IMR-90 (cell line): ENCODE data around the gene ADAMTS13. TPM values are rescaled to one million over a fixed set of nuclear protein-coding genes. Genes with fewer than 3 reads are reported as not detected.

Experiments
- ATAC-seq: fragments of 200-7000 bp; cut with Tn5 transposase; 2 replicates; pipeline ENCODE4 v1.9.1; 2020; ENCODE audit warnings: low read depth, mild to moderate bottlenecking, moderate library complexity
- BruUV-seq: library from RNA; stranded (reverse); fragments of 400-500 nt; replicated peaks from 2 replicates; lab custom pipeline; 2021; lab: Mats Ljungman, UMichigan
- CTCF ChIA-PET: fragments of 300-600 bp; formaldehyde crosslinking; extraction: SDS; loops from one replicate; lab custom pipeline; 2021; ENCODE audit warnings: antibody characterized with exemption; lab: Yijun Ruan, JAX
- POLR2A ChIA-PET: fragments of 300-600 bp; sonication (Branson Sonifier 250); formaldehyde crosslinking; loops from one replicate; lab custom pipeline; 2022; ENCODE audit warnings: antibody characterized with exemption; ENCODE audit not compliant: unreplicated experiment; lab: Charles Lee
- DNase-seq: peaks from one replicate; pipeline ENCODE4 v3.0.0; 2013
- H2AFZ ChIP-seq: replicated peaks from 2 replicates; pipeline ENCODE3; 2013; ENCODE audit warnings: low read length, mild to moderate bottlenecking; ENCODE audit not compliant: poor library complexity
- H2AK5ac ChIP-seq: 2 replicates; pipeline ENCODE4 v1.6.1; 2013; ENCODE audit warnings: low read depth, low read length, inconsistent platforms
- H2AK9ac ChIP-seq: replicated peaks from 2 replicates; pipeline ENCODE3; 2013; ENCODE audit warnings: mild to moderate bottlenecking, low read depth, low read length, moderate library complexity; ENCODE audit not compliant: poor library complexity
- H2BK120ac ChIP-seq: 2 replicates; pipeline ENCODE4 v1.6.1; 2013; ENCODE audit warnings: low read depth, low read length, inconsistent platforms
- H2BK15ac ChIP-seq: 3 replicates; pipeline ENCODE4 v1.6.1; 2013; ENCODE audit warnings: low read depth, low read length, inconsistent platforms
- H2BK20ac ChIP-seq: 2 replicates; pipeline ENCODE4 v1.6.1; 2013; ENCODE audit warnings: low read depth, mild to moderate bottlenecking, inconsistent platforms, low read length, moderate library complexity
- H2BK5ac ChIP-seq: 2 replicates; pipeline ENCODE4 v1.6.1; 2013; ENCODE audit warnings: mild to moderate bottlenecking, low read depth, low read length, inconsistent platforms; ENCODE audit not compliant: poor library complexity, severe bottlenecking
- H3K14ac ChIP-seq: replicated peaks from 2 replicates; pipeline ENCODE4 v1.6.1; 2013; ENCODE audit warnings: low read depth, low read length, inconsistent platforms
- H3K18ac ChIP-seq: 2 replicates; pipeline ENCODE4 v1.6.1; 2013; ENCODE audit warnings: low read depth, low read length, control low read depth
- H3K23ac ChIP-seq: 2 replicates; pipeline ENCODE4 v1.6.1; 2013; ENCODE audit warnings: low read depth, low read length, inconsistent platforms
- H3K27ac ChIP-seq: 2 replicates; pipeline ENCODE4 v1.5.1; 2013; ENCODE audit warnings: mild to moderate bottlenecking, control low read depth, low read length; ENCODE audit not compliant: insufficient read depth
- H3K27me3 ChIP-seq: 2 replicates; pipeline ENCODE4 v1.6.1; 2013; ENCODE audit warnings: low read length; ENCODE audit not compliant: control insufficient read depth, insufficient read depth
- H3K36me3 ChIP-seq: 2 replicates; pipeline ENCODE4 v1.6.1; 2013; ENCODE audit warnings: low read length, mixed read lengths; ENCODE audit not compliant: control insufficient read depth, insufficient read depth
- H3K4ac ChIP-seq: 2 replicates; pipeline ENCODE4 v1.6.1; 2013; ENCODE audit warnings: low read depth, low read length, inconsistent platforms
- H3K4me1 ChIP-seq: 2 replicates; pipeline ENCODE4 v1.6.1; 2013; ENCODE audit warnings: low read length, mixed read lengths; ENCODE audit not compliant: control insufficient read depth, insufficient read depth
- H3K4me2 ChIP-seq: 2 replicates; pipeline ENCODE4 v1.6.1; 2013; ENCODE audit warnings: low read depth, mild to moderate bottlenecking, control low read depth, low read length, moderate library complexity
- H3K4me3 ChIP-seq: 2 replicates; pipeline ENCODE4 v1.5.1; 2013; ENCODE audit warnings: low read depth, mild to moderate bottlenecking, control low read depth, low read length, moderate library complexity; ENCODE audit not compliant: insufficient read depth
- H3K56ac ChIP-seq: 2 replicates; pipeline ENCODE4 v1.6.1; 2013; ENCODE audit warnings: low read length, inconsistent platforms; ENCODE audit not compliant: insufficient read depth; ENCODE audit errors: extremely low read depth
- H3K79me1 ChIP-seq, 2 experiments: 2 replicates each; pipeline ENCODE4 v1.6.1; 2013; ENCODE audit warnings: low read length in 2 of 2, inconsistent platforms in 1 of 2, low read depth in 1 of 2
- H3K9ac ChIP-seq: 2 replicates; pipeline ENCODE4 v1.6.1; 2013; ENCODE audit warnings: low read depth, low read length, control low read depth
- H3K9me1 ChIP-seq: 2 replicates; pipeline ENCODE4 v1.6.1; 2013; ENCODE audit warnings: low read length, inconsistent platforms; ENCODE audit not compliant: insufficient read depth
- H3K9me3 ChIP-seq: 2 replicates; pipeline ENCODE4 v1.6.1; 2013; ENCODE audit warnings: low read length; ENCODE audit not compliant: control insufficient read depth, insufficient read depth
- H4K20me1 ChIP-seq: 2 replicates; pipeline ENCODE4 v1.6.1; 2013; ENCODE audit warnings: low read length, inconsistent platforms; ENCODE audit not compliant: insufficient read depth
- H4K5ac ChIP-seq: 2 replicates; pipeline ENCODE4 v1.6.1; 2013; ENCODE audit warnings: mild to moderate bottlenecking, low read depth, low read length, control low read depth
- H4K8ac ChIP-seq, 2 experiments: 2 replicates each; pipeline ENCODE4 v1.6.1; 2013; ENCODE audit warnings: low read depth in 2 of 2, low read length in 2 of 2, control low read depth in 1 of 2, inconsistent platforms in 1 of 2
- H4K91ac ChIP-seq: 2 replicates; pipeline ENCODE4 v1.6.1; 2013; ENCODE audit warnings: low read depth, low read length, inconsistent platforms; ENCODE audit not compliant: insufficient read depth
- CEBPB ChIP-seq: IDR thresholded peaks from 2 replicates; pipeline ENCODE4 v1.6.1; 2012; ENCODE audit warnings: low read depth, low read length, improper control_type of control experiment
- CHD1 ChIP-seq: IDR thresholded peaks from 2 replicates; pipeline ENCODE4 v1.6.1; 2012; ENCODE audit warnings: low read depth, low read length, improper control_type of control experiment
- CTCF ChIP-seq: conservative IDR thresholded peaks from 2 replicates; pipeline ENCODE4 v1.5.1; 2012; ENCODE audit warnings: mild to moderate bottlenecking, low read depth, low read length, improper control_type of control experiment
- ELK1 ChIP-seq: fragments of 150-350 bp; IDR thresholded peaks from 2 replicates; pipeline ENCODE4 v1.6.1; 2016; ENCODE audit warnings: low read depth, mild to moderate bottlenecking, low read length, moderate library complexity, borderline replicate concordance
- FOS ChIP-seq: fragments of 150-350 bp; IDR thresholded peaks from 2 replicates; pipeline ENCODE4 v1.6.1; 2016; ENCODE audit warnings: low read depth, low read length
- MAFK ChIP-seq: IDR thresholded peaks from 2 replicates; pipeline ENCODE4 v1.6.1; 2012; ENCODE audit warnings: low read depth, low read length, improper control_type of control experiment
- MAZ ChIP-seq: IDR thresholded peaks from 2 replicates; pipeline ENCODE4 v1.6.1; 2012; ENCODE audit warnings: low read depth, mild to moderate bottlenecking, low read length, improper control_type of control experiment, moderate library complexity, borderline replicate concordance
- MXI1 ChIP-seq: IDR thresholded peaks from 2 replicates; pipeline ENCODE4 v1.6.1; 2012; ENCODE audit warnings: low read depth, mild to moderate bottlenecking, low read length, moderate library complexity, borderline replicate concordance
- NFE2L2 ChIP-seq: fragments of 150-350 bp; IDR thresholded peaks from 2 replicates; pipeline ENCODE4 v1.6.1; 2016; ENCODE audit warnings: low read depth, mild to moderate bottlenecking, low read length
- POLR2A ChIP-seq: IDR thresholded peaks from 2 replicates; pipeline ENCODE4 v1.6.1; 2012; ENCODE audit warnings: mild to moderate bottlenecking, low read depth, low read length
- RAD21 ChIP-seq: IDR thresholded peaks from 2 replicates; pipeline ENCODE4 v1.6.1; 2012; ENCODE audit warnings: low read length, improper control_type of control experiment
- RCOR1 ChIP-seq: IDR thresholded peaks from 2 replicates; pipeline ENCODE4 v1.6.1; 2012; ENCODE audit warnings: mild to moderate bottlenecking, low read length, improper control_type of control experiment; ENCODE audit not compliant: insufficient replicate concordance
- RFX5 ChIP-seq: IDR thresholded peaks from 2 replicates; pipeline ENCODE4 v1.8.0; 2012; ENCODE audit warnings: low read depth, mild to moderate bottlenecking, low read length, moderate library complexity
- SMC3 ChIP-seq: fragments of 150-350 bp; IDR thresholded peaks from 2 replicates; pipeline ENCODE4 v1.6.1; 2016; ENCODE audit warnings: low read depth, mild to moderate bottlenecking, antibody characterized with exemption, low read length, moderate library complexity
- USF2 ChIP-seq: fragments of 150-350 bp; IDR thresholded peaks from 2 replicates; pipeline ENCODE4 v1.6.1; 2017; ENCODE audit warnings: mild to moderate bottlenecking, antibody characterized with exemption, low read length, low read depth
- WGBS, 2 experiments: methylation state at CpG; one replicate each; pipeline versions ENCODE4 v1.1.5 to v1.1.7; 2013; ENCODE audit warnings: missing lambda C conversion rate in 2 of 2; ENCODE audit not compliant: insufficient read length in 1 of 2; ENCODE audit errors: extremely low coverage in 2 of 2; 5-methylcytosine and 5-hydroxymethylcytosine counted together
- dilution Hi-C: fragments of 300-500 bp; cut with HindIII; formaldehyde crosslinking; loops from one replicate; pipeline ENCODE4 v1.14.3; 2018; ENCODE audit warnings: low sequenced_read_pairs; ENCODE audit not compliant: unreplicated experiment
- in situ Hi-C: fragments of 300-500 bp; cut with MboI; formaldehyde crosslinking; loops from 3 replicates; pipeline ENCODE4 v1.14.3; 2019; ENCODE audit warnings: low sequenced_read_pairs, inconsistent platforms, mixed read lengths
- intact Hi-C: fragments of 100-400 bp; cut with micrococcal nuclease; formaldehyde crosslinking; loops from 2 replicates; pipeline ENCODE4 v1.10.0; 2022
- polyA plus RNA-seq, 3 experiments: library from polyadenylated mRNA; depleted of rRNA; stranded (reverse); fragments of >200 nt; gene quantifications; 2 replicates each; pipeline ENCODE4 v1.2.3, GENCODE V29; 2012; ENCODE audit warnings: low replicate concordance in 1 of 3
- total RNA-seq: library from RNA; depleted of rRNA; stranded (reverse); fragments of >200 nt; gene quantifications from 2 replicates; pipeline ENCODE4 v1.2.3, GENCODE V29; 2012

ADAMTS13 gene
- total and polyA plus RNA-seq, 2 of the 4 experiments (the other 2 are of a cell fraction): 0.18 to 2.8 TPM

- POLR2A ChIA-PET: no interaction called here
- Histone ChIP-seq H4K5ac (no peak overlapping the region), H3K27ac (no peak overlapping the region), H3K56ac (no peak overlapping the region), H3K14ac (no peak overlapping the region), H4K8ac (no peak overlapping the region), H3K4ac (no peak overlapping the region), H3K4me1 (no peaks in the 10 kb centered on the region), H2AK9ac (no peak overlapping the region), H3K27me3 (peaks cover 15% of the 10 kb centered on the region), H3K9me3 (no peaks in the 10 kb centered on the region), H3K18ac (no peak overlapping the region), H3K36me3 (peaks cover 4% of the 10 kb centered on the region; the same call in 1 of the 2 replicates), H2BK15ac (no peak overlapping the region), H3K4me2 (no peak overlapping the region), H2BK5ac (no peak overlapping the region), H2AK5ac (no peak overlapping the region), H2BK120ac (no peak overlapping the region), H3K9me1 (no peaks in the 10 kb centered on the region), H2AFZ (no peak overlapping the region), H3K23ac (no peak overlapping the region), H3K4me3 (no peak overlapping the region), H3K79me1 (no peaks in the 10 kb centered on the region), H3K9ac (no peak overlapping the region), H4K20me1 (no peaks in the 10 kb centered on the region), H4K91ac (no peak overlapping the region), H2BK20ac (no peak overlapping the region)
- dilution Hi-C loops (no loop called here), in situ Hi-C loops (no loop called here), intact Hi-C loops (no loop called here)
- no CpG with 5 or more reads among the region's 1 CpG for WGBS, 2 experiments
- no peak for TF ChIP-seq RFX5
- TF ChIP-seq FOS: no peak
- no peak for TF ChIP-seq RAD21
- no peak for TF ChIP-seq POLR2A
- TF ChIP-seq USF2: no peak
- no peak for TF ChIP-seq ELK1
- TF ChIP-seq NFE2L2: no peak
- no peak for TF ChIP-seq MAFK
- no peak for TF ChIP-seq RCOR1
- no peak for TF ChIP-seq SMC3
- TF ChIP-seq MXI1: no peak
- TF ChIP-seq CHD1: no peak
- TF ChIP-seq MAZ: no peak
- TF ChIP-seq CEBPB: no peak
- TF ChIP-seq CTCF: no peak
- DNase-seq (no peak), ATAC-seq (no peak)
- no TSS peak for BruUV-seq
- CTCF ChIA-PET: no interaction called here
Measured at GRCh38 chr9:133430244-133430643, 8.1 kb downstream of the ADAMTS13 start.
